ENCODE measurements around the gene MLLT11.

MLLT11 gene

GRCh38 chr1:151024540-151025146 lies 35.6 kb upstream of the MLLT11 start:
- TF ChIP-seq USF1 (IDR thresholded peaks at IDR 0.05): no peak
- no peak for TF ChIP-seq MAX (IDR thresholded peaks at IDR 0.05)
- 0 out of 2 replicates have a peak, but pooled peaks have one; percentile 17 for TF ChIP-seq YY1 (IDR thresholded peaks at IDR 0.05; ENCODE audit: low read depth)
- peak; percentile 85 for TF ChIP-seq RAD21 (IDR thresholded peaks at IDR 0.05; ENCODE audit: low read depth)

GRCh38 chr1:151026460-151026859 lies 33.7 kb upstream of the MLLT11 start:
- TF ChIP-seq MAX (IDR thresholded peaks at IDR 0.05) (no peak), EP300 (IDR thresholded peaks at IDR 0.05; ENCODE audit: borderline replicate concordance) (no peak), NFIC (IDR thresholded peaks at IDR 0.05) (no peak), CEBPB (IDR thresholded peaks at IDR 0.05) (no peak), FOXM1 (IDR thresholded peaks at IDR 0.05; ENCODE audit: borderline replicate concordance, low read depth) (no peak), EGR1 (IDR thresholded peaks at IDR 0.05) (no peak), TCF12 (IDR thresholded peaks at IDR 0.05; ENCODE audit: low read depth) (no peak), YY1 (IDR thresholded peaks at IDR 0.05; ENCODE audit: low read depth) (no peak), REST (IDR thresholded peaks at IDR 0.05; ENCODE audit: low read depth) (no peak), CREB1 (IDR thresholded peaks at IDR 0.05; ENCODE audit: low read depth) (no peak), TAF1 (IDR thresholded peaks at IDR 0.05; ENCODE audit: low read depth) (no peak), TEAD4 (IDR thresholded peaks at IDR 0.05) (no peak), USF1 (IDR thresholded peaks at IDR 0.05) (no peak), ZBTB7A (IDR thresholded peaks at IDR 0.05; ENCODE audit: low read depth) (no peak), RAD21 (IDR thresholded peaks at IDR 0.05; ENCODE audit: low read depth) (no peak)

- TF ChIP-seq RAD21 (IDR thresholded peaks at IDR 0.05; ENCODE audit: low read depth): no peak
Measured at GRCh38 chr1:151032164-151032563, 28.0 kb upstream of the MLLT11 start.

- no peak for TF ChIP-seq CREB1 (IDR thresholded peaks at IDR 0.05; ENCODE audit: low read depth)
- no peak for TF ChIP-seq TCF12 (IDR thresholded peaks at IDR 0.05; ENCODE audit: low read depth)
- TF ChIP-seq FOXM1 (IDR thresholded peaks at IDR 0.05; ENCODE audit: borderline replicate concordance, low read depth): no peak
- TF ChIP-seq MAX (IDR thresholded peaks at IDR 0.05): no peak
- TF ChIP-seq ZBTB7A (IDR thresholded peaks at IDR 0.05; ENCODE audit: low read depth): no peak
- no peak for TF ChIP-seq TAF1 (IDR thresholded peaks at IDR 0.05; ENCODE audit: low read depth)
Measured at GRCh38 chr1:151035167-151035566, 25.0 kb upstream of the MLLT11 start.

- no peak for TF ChIP-seq FOXM1 (IDR thresholded peaks at IDR 0.05; ENCODE audit: borderline replicate concordance, low read depth)
- peak; percentile 39; the same call in 1 of the 2 replicates for TF ChIP-seq EGR1 (IDR thresholded peaks at IDR 0.05)
- 0 out of 2 replicates have a peak, but pooled peaks have one; percentile 23 for TF ChIP-seq TCF12 (IDR thresholded peaks at IDR 0.05; ENCODE audit: low read depth)
Measured at GRCh38 chr1:151036356-151036755, 23.8 kb upstream of the MLLT11 start, which contains the start of gene BNIPL. BNIPL (plus strand) TSS chr1:151036586; CDS start chr1:151036726, 140 bp downstream.

GRCh38 chr1:151037032-151037431 lies 23.2 kb upstream of the MLLT11 start:
- TF ChIP-seq TAF1 (IDR thresholded peaks at IDR 0.05; ENCODE audit: low read depth) (no peak), ZBTB7A (IDR thresholded peaks at IDR 0.05; ENCODE audit: low read depth) (no peak), TEAD4 (IDR thresholded peaks at IDR 0.05) (no peak), EGR1 (IDR thresholded peaks at IDR 0.05) (no peak), NFIC (IDR thresholded peaks at IDR 0.05) (no peak), CEBPB (IDR thresholded peaks at IDR 0.05) (no peak), REST (IDR thresholded peaks at IDR 0.05; ENCODE audit: low read depth) (no peak), RAD21 (IDR thresholded peaks at IDR 0.05; ENCODE audit: low read depth) (no peak), MAX (IDR thresholded peaks at IDR 0.05) (no peak), CREB1 (IDR thresholded peaks at IDR 0.05; ENCODE audit: low read depth) (no peak), EP300 (IDR thresholded peaks at IDR 0.05; ENCODE audit: borderline replicate concordance) (no peak), FOXM1 (IDR thresholded peaks at IDR 0.05; ENCODE audit: borderline replicate concordance, low read depth) (no peak), TCF12 (IDR thresholded peaks at IDR 0.05; ENCODE audit: low read depth) (no peak)
